IMR-90 (cell line): Measurements from ENCODE around the gene FOSB. TPM values are rescaled to one million over a fixed set of nuclear protein-coding genes. Genes with fewer than 3 reads are reported as not detected.

Experiments
- ATAC-seq: fragments of 200-7000 bp; cut with Tn5 transposase; 2 replicates; pipeline ENCODE4 v1.9.1; 2020; ENCODE audit warnings: low read depth, mild to moderate bottlenecking, moderate library complexity
- Bru-seq: library from RNA; stranded (reverse); fragments of 400-500 nt; gene quantifications from one replicate; lab custom pipeline; 2021; lab: Mats Ljungman, UMichigan
- BruChase-seq, 2 experiments: library from RNA; stranded (reverse); fragments of 400-500 nt; gene quantifications; one replicate each; lab custom pipeline; 2021; lab: Mats Ljungman, UMichigan
- BruUV-seq: library from RNA; stranded (reverse); fragments of 400-500 nt; replicated peaks from 2 replicates; lab custom pipeline; 2021; lab: Mats Ljungman, UMichigan
- CTCF ChIA-PET: fragments of 300-600 bp; formaldehyde crosslinking; extraction: SDS; loops from one replicate; lab custom pipeline; 2021; ENCODE audit warnings: antibody characterized with exemption; lab: Yijun Ruan, JAX
- POLR2A ChIA-PET: fragments of 300-600 bp; sonication (Branson Sonifier 250); formaldehyde crosslinking; loops from one replicate; lab custom pipeline; 2022; ENCODE audit warnings: antibody characterized with exemption; ENCODE audit not compliant: unreplicated experiment; lab: Charles Lee
- DNase-seq: peaks from one replicate; pipeline ENCODE4 v3.0.0; 2013
- H2AFZ ChIP-seq: replicated peaks from 2 replicates; pipeline ENCODE3; 2013; ENCODE audit warnings: low read length, mild to moderate bottlenecking; ENCODE audit not compliant: poor library complexity
- H2AK5ac ChIP-seq: 2 replicates; pipeline ENCODE4 v1.6.1; 2013; ENCODE audit warnings: low read depth, low read length, inconsistent platforms
- H2AK9ac ChIP-seq: replicated peaks from 2 replicates; pipeline ENCODE3; 2013; ENCODE audit warnings: mild to moderate bottlenecking, low read depth, low read length, moderate library complexity; ENCODE audit not compliant: poor library complexity
- H2BK120ac ChIP-seq: 2 replicates; pipeline ENCODE4 v1.6.1; 2013; ENCODE audit warnings: low read depth, low read length, inconsistent platforms
- H2BK15ac ChIP-seq: 3 replicates; pipeline ENCODE4 v1.6.1; 2013; ENCODE audit warnings: low read depth, low read length, inconsistent platforms
- H2BK20ac ChIP-seq: 2 replicates; pipeline ENCODE4 v1.6.1; 2013; ENCODE audit warnings: low read depth, mild to moderate bottlenecking, inconsistent platforms, low read length, moderate library complexity
- H2BK5ac ChIP-seq: 2 replicates; pipeline ENCODE4 v1.6.1; 2013; ENCODE audit warnings: mild to moderate bottlenecking, low read depth, low read length, inconsistent platforms; ENCODE audit not compliant: poor library complexity, severe bottlenecking
- H3K14ac ChIP-seq: replicated peaks from 2 replicates; pipeline ENCODE4 v1.6.1; 2013; ENCODE audit warnings: low read depth, low read length, inconsistent platforms
- H3K18ac ChIP-seq: 2 replicates; pipeline ENCODE4 v1.6.1; 2013; ENCODE audit warnings: low read depth, low read length, control low read depth
- H3K23ac ChIP-seq: 2 replicates; pipeline ENCODE4 v1.6.1; 2013; ENCODE audit warnings: low read depth, low read length, inconsistent platforms
- H3K27ac ChIP-seq: 2 replicates; pipeline ENCODE4 v1.5.1; 2013; ENCODE audit warnings: mild to moderate bottlenecking, control low read depth, low read length; ENCODE audit not compliant: insufficient read depth
- H3K27me3 ChIP-seq: 2 replicates; pipeline ENCODE4 v1.6.1; 2013; ENCODE audit warnings: low read length; ENCODE audit not compliant: control insufficient read depth, insufficient read depth
- H3K36me3 ChIP-seq: 2 replicates; pipeline ENCODE4 v1.6.1; 2013; ENCODE audit warnings: low read length, mixed read lengths; ENCODE audit not compliant: control insufficient read depth, insufficient read depth
- H3K4ac ChIP-seq: 2 replicates; pipeline ENCODE4 v1.6.1; 2013; ENCODE audit warnings: low read depth, low read length, inconsistent platforms
- H3K4me1 ChIP-seq: 2 replicates; pipeline ENCODE4 v1.6.1; 2013; ENCODE audit warnings: low read length, mixed read lengths; ENCODE audit not compliant: control insufficient read depth, insufficient read depth
- H3K4me2 ChIP-seq: 2 replicates; pipeline ENCODE4 v1.6.1; 2013; ENCODE audit warnings: low read depth, mild to moderate bottlenecking, control low read depth, low read length, moderate library complexity
- H3K4me3 ChIP-seq: 2 replicates; pipeline ENCODE4 v1.5.1; 2013; ENCODE audit warnings: low read depth, mild to moderate bottlenecking, control low read depth, low read length, moderate library complexity; ENCODE audit not compliant: insufficient read depth
- H3K56ac ChIP-seq: 2 replicates; pipeline ENCODE4 v1.6.1; 2013; ENCODE audit warnings: low read length, inconsistent platforms; ENCODE audit not compliant: insufficient read depth; ENCODE audit errors: extremely low read depth
- H3K79me1 ChIP-seq, 2 experiments: 2 replicates each; pipeline ENCODE4 v1.6.1; 2013; ENCODE audit warnings: low read length in 2 of 2, inconsistent platforms in 1 of 2, low read depth in 1 of 2
- H3K9ac ChIP-seq: 2 replicates; pipeline ENCODE4 v1.6.1; 2013; ENCODE audit warnings: low read depth, low read length, control low read depth
- H3K9me1 ChIP-seq: 2 replicates; pipeline ENCODE4 v1.6.1; 2013; ENCODE audit warnings: low read length, inconsistent platforms; ENCODE audit not compliant: insufficient read depth
- H3K9me3 ChIP-seq: 2 replicates; pipeline ENCODE4 v1.6.1; 2013; ENCODE audit warnings: low read length; ENCODE audit not compliant: control insufficient read depth, insufficient read depth
- H4K20me1 ChIP-seq: 2 replicates; pipeline ENCODE4 v1.6.1; 2013; ENCODE audit warnings: low read length, inconsistent platforms; ENCODE audit not compliant: insufficient read depth
- H4K5ac ChIP-seq: 2 replicates; pipeline ENCODE4 v1.6.1; 2013; ENCODE audit warnings: mild to moderate bottlenecking, low read depth, low read length, control low read depth
- H4K8ac ChIP-seq, 2 experiments: 2 replicates each; pipeline ENCODE4 v1.6.1; 2013; ENCODE audit warnings: low read depth in 2 of 2, low read length in 2 of 2, control low read depth in 1 of 2, inconsistent platforms in 1 of 2
- H4K91ac ChIP-seq: 2 replicates; pipeline ENCODE4 v1.6.1; 2013; ENCODE audit warnings: low read depth, low read length, inconsistent platforms; ENCODE audit not compliant: insufficient read depth
- ELK1 ChIP-seq: fragments of 150-350 bp; IDR thresholded peaks from 2 replicates; pipeline ENCODE4 v1.6.1; 2016; ENCODE audit warnings: low read depth, mild to moderate bottlenecking, low read length, moderate library complexity, borderline replicate concordance
- FOS ChIP-seq: fragments of 150-350 bp; IDR thresholded peaks from 2 replicates; pipeline ENCODE4 v1.6.1; 2016; ENCODE audit warnings: low read depth, low read length
- MAFK ChIP-seq: IDR thresholded peaks from 2 replicates; pipeline ENCODE4 v1.6.1; 2012; ENCODE audit warnings: low read depth, low read length, improper control_type of control experiment
- MAZ ChIP-seq: IDR thresholded peaks from 2 replicates; pipeline ENCODE4 v1.6.1; 2012; ENCODE audit warnings: low read depth, mild to moderate bottlenecking, low read length, improper control_type of control experiment, moderate library complexity, borderline replicate concordance
- SMC3 ChIP-seq: fragments of 150-350 bp; IDR thresholded peaks from 2 replicates; pipeline ENCODE4 v1.6.1; 2016; ENCODE audit warnings: low read depth, mild to moderate bottlenecking, antibody characterized with exemption, low read length, moderate library complexity
- WGBS, 2 experiments: methylation state at CpG; one replicate each; pipeline versions ENCODE4 v1.1.5 to v1.1.7; 2013; ENCODE audit warnings: missing lambda C conversion rate in 2 of 2; ENCODE audit not compliant: insufficient read length in 1 of 2; ENCODE audit errors: extremely low coverage in 2 of 2; 5-methylcytosine and 5-hydroxymethylcytosine counted together
- dilution Hi-C: fragments of 300-500 bp; cut with HindIII; formaldehyde crosslinking; loops from one replicate; pipeline ENCODE4 v1.14.3; 2018; ENCODE audit warnings: low sequenced_read_pairs; ENCODE audit not compliant: unreplicated experiment
- in situ Hi-C: fragments of 300-500 bp; cut with MboI; formaldehyde crosslinking; loops from 3 replicates; pipeline ENCODE4 v1.14.3; 2019; ENCODE audit warnings: low sequenced_read_pairs, inconsistent platforms, mixed read lengths
- intact Hi-C: fragments of 100-400 bp; cut with micrococcal nuclease; formaldehyde crosslinking; loops from 2 replicates; pipeline ENCODE4 v1.10.0; 2022
- long read RNA-seq: library from polyadenylated mRNA; unstranded; transcript quantifications from one replicate; pipeline ENCODE4 v2.0.0, GENCODE V29; 2021; ENCODE audit not compliant: unreplicated experiment
- polyA plus RNA-seq, 3 experiments: library from polyadenylated mRNA; depleted of rRNA; stranded (reverse); fragments of >200 nt; gene quantifications; 2 replicates each; pipeline ENCODE4 v1.2.3, GENCODE V29; 2012; ENCODE audit warnings: low replicate concordance in 1 of 3
- total RNA-seq: library from RNA; depleted of rRNA; stranded (reverse); fragments of >200 nt; gene quantifications from 2 replicates; pipeline ENCODE4 v1.2.3, GENCODE V29; 2012; rRNA removed

Gene FOSB
- 11.1 and 31.9 TPM in 2 replicates for total RNA-seq
- polyA plus RNA-seq (2012; rRNA removed), result 15.6 and 60.1 TPM in 2 replicates
- polyA plus RNA-seq (2012; cell fraction: cytosol; rRNA removed), result 52.4 and 90.3 TPM in 2 replicates
- 982 and 1,348 TPM in 2 replicates for polyA plus RNA-seq (2012; cell fraction: nucleus; rRNA removed; ENCODE audit: low replicate concordance)
- percentile 46 among the genes with signal in this experiment for Bru-seq, nascent RNA
- percentile 39 among the genes with signal in this experiment for BruChase-seq, experiment 1, labeled RNA remaining after a 6-hour chase
- BruChase-seq, experiment 2, labeled RNA remaining after a 2-hour chase, result percentile 61 among the genes with signal in this experiment
- long read RNA-seq, partial matches to known transcripts, result 0 of 3 reads
- long read RNA-seq, other reads (novel, unspliced or antisense), result 1 of 3 reads

GRCh38 chr19:45467456-45468158, at the start of gene FOSB:
Gene FOSB (plus strand): TSS chr19:45467996. CDS start chr19:45468587, 591 bp downstream.
- TF ChIP-seq SMC3 (no peak), MAZ (no peak), FOS (0 out of 2 replicates have a peak, but pooled peaks have one; percentile 1), MAFK (no peak), ELK1 (peak; percentile 68; the same call in 1 of the 2 replicates)
- no peak within 1 kb of the TSS for H4K5ac ChIP-seq
- H2BK5ac ChIP-seq, result no peak within 1 kb of the TSS
- peak within 1 kb of the TSS; percentile 41 for H3K23ac ChIP-seq
- dilution Hi-C loops (no loop called here), in situ Hi-C loops (no loop called here), intact Hi-C loops (loop anchor here (1.0 kb wide), 1 partner anchor 27 kb away; no protein-coding TSS in a partner anchor)
- H3K9me3 ChIP-seq, result no peaks in the 10 kb centered on the region
- DNase-seq (peak; percentile 92), ATAC-seq (peak; percentile 48)
- H3K27ac ChIP-seq, result peak within 1 kb of the TSS; percentile 53; the same call in 1 of the 2 replicates
- H3K4me2 ChIP-seq, result peak within 1 kb of the TSS; percentile 93
- peak within 1 kb of the TSS; percentile 98 for H2AFZ ChIP-seq
- ChIA-PET POLR2A (interaction anchor here (1.5 kb wide), 1 partner anchor 12 kb away, joined by 4 read pairs; no protein-coding TSS in a partner anchor), CTCF (interaction anchor here (0.6 to 2.6 kb wide), 4 partner anchors 11 to 28 kb away, joined by 3 to 12 read pairs (median 4); no protein-coding TSS in a partner anchor)
- H2BK120ac ChIP-seq, result no peak within 1 kb of the TSS
- no TSS peak for BruUV-seq
- H3K4me1 ChIP-seq, result peaks cover 8% of the 10 kb centered on the region
- peak within 1 kb of the TSS; percentile 37 to 55; a peak in 2 of 4 replicates for H4K8ac ChIP-seq
- no peak within 1 kb of the TSS for H2BK15ac ChIP-seq
- H3K14ac ChIP-seq, result no peak within 1 kb of the TSS; the same call in 1 of the 2 replicates
- 0 out of 2 replicates have a peak within 1 kb of the TSS, but pooled peaks have one; percentile 23 for H3K4ac ChIP-seq
- H3K9ac ChIP-seq, result peak within 1 kb of the TSS; percentile 67
- peak within 1 kb of the TSS; percentile 73 for H2AK9ac ChIP-seq
- no peaks in the 10 kb centered on the region for H3K27me3 ChIP-seq
- H2AK5ac ChIP-seq, result peak within 1 kb of the TSS; percentile 73; the same call in 1 of the 2 replicates
- peaks cover 3% of the 10 kb centered on the region; the same call in 1 of the 2 replicates for H3K9me1 ChIP-seq
- H4K20me1 ChIP-seq, result peaks cover 15% of the 10 kb centered on the region; the same call in 1 of the 2 replicates
- no peaks in the 10 kb centered on the region for H3K36me3 ChIP-seq
- no peak within 1 kb of the TSS for H3K18ac ChIP-seq
- no peak within 1 kb of the TSS for H4K91ac ChIP-seq
- H3K4me3 ChIP-seq, result peak within 1 kb of the TSS; percentile 76
- H3K79me1 ChIP-seq, result peaks cover 0 to 16% of the 10 kb centered on the region in 2 experiments; a peak in 2 of 4 replicates
- no peak within 1 kb of the TSS for H2BK20ac ChIP-seq
- 0% methylated on average over 25 of the region's 56 CpGs; no CpG with 5 or more reads in 1 of the 2 experiments for WGBS, 2 experiments
- H3K56ac ChIP-seq, result no peak within 1 kb of the TSS
